Mesendoderm (in vitro differentiated cells): ENCODE results near the gene ZNF764.

Experiments used
- DNase-seq: peaks from one replicate; pipeline ENCODE4 v3.0.0; 2013
- H2AK5ac ChIP-seq: 2 replicates; pipeline ENCODE4 v1.6.1; 2013; ENCODE audit warnings: low read length, inconsistent platforms
- H2BK120ac ChIP-seq: 2 replicates; pipeline ENCODE4 v1.6.1; 2013; ENCODE audit warnings: low read depth, mild to moderate bottlenecking, low read length, moderate library complexity, mixed read lengths
- H2BK15ac ChIP-seq: replicated peaks from 2 replicates; pipeline ENCODE4 v1.6.1; 2013; ENCODE audit warnings: low read depth, mild to moderate bottlenecking, moderate library complexity
- H2BK5ac ChIP-seq: 2 replicates; pipeline ENCODE4 v1.6.1; 2013; ENCODE audit warnings: low read length, inconsistent platforms
- H3K18ac ChIP-seq: 2 replicates; pipeline ENCODE4 v1.6.1; 2013; ENCODE audit warnings: mild to moderate bottlenecking, low read length, mixed read lengths
- H3K23ac ChIP-seq: one replicate; pipeline ENCODE4 v1.6.1; 2013; ENCODE audit warnings: low read length
- H3K27ac ChIP-seq: 2 replicates; pipeline ENCODE4 v1.5.1; 2013; ENCODE audit warnings: low read depth, mild to moderate bottlenecking, inconsistent platforms, low read length, moderate library complexity
- H3K27me3 ChIP-seq: 2 replicates; pipeline ENCODE4 v1.6.1; 2013; ENCODE audit warnings: low read length, control low read depth, mild to moderate bottlenecking, inconsistent platforms; ENCODE audit not compliant: insufficient read depth, poor library complexity
- H3K36me3 ChIP-seq: 2 replicates; pipeline ENCODE4 v1.6.1; 2013; ENCODE audit warnings: low read length, inconsistent platforms; ENCODE audit not compliant: control insufficient read depth, insufficient read depth
- H3K4ac ChIP-seq: one replicate; pipeline ENCODE4 v1.6.1; 2013; ENCODE audit warnings: low read depth, mild to moderate bottlenecking, low read length, moderate library complexity
- H3K4me1 ChIP-seq: 2 replicates; pipeline ENCODE4 v1.6.1; 2013; ENCODE audit warnings: low read depth, low read length, inconsistent platforms; ENCODE audit not compliant: control insufficient read depth
- H3K4me2 ChIP-seq: 2 replicates; pipeline ENCODE4 v1.6.1; 2013; ENCODE audit warnings: low read length
- H3K4me3 ChIP-seq: 2 replicates; pipeline ENCODE4 v1.5.1; 2013; ENCODE audit warnings: mild to moderate bottlenecking, low read length
- H3K56ac ChIP-seq: one replicate; pipeline ENCODE4 v1.6.1; 2013; ENCODE audit warnings: low read length
- H3K79me1 ChIP-seq: 2 replicates; pipeline ENCODE4 v1.6.1; 2013; ENCODE audit warnings: low read length, inconsistent platforms
- H3K79me2 ChIP-seq: 2 replicates; pipeline ENCODE4 v1.6.1; 2013; ENCODE audit warnings: mild to moderate bottlenecking, low read length; ENCODE audit not compliant: control insufficient read depth, insufficient read depth
- H3K9ac ChIP-seq: 2 replicates; pipeline ENCODE4 v1.6.1; 2013; ENCODE audit warnings: low read length, inconsistent platforms
- H4K5ac ChIP-seq: one replicate; pipeline ENCODE4 v1.6.1; 2013; ENCODE audit warnings: low read length
- H4K8ac ChIP-seq: one replicate; pipeline ENCODE4 v1.6.1; 2013; ENCODE audit warnings: low read depth, mild to moderate bottlenecking, control low read depth, low read length, moderate library complexity
- WGBS: extraction: QIAGEN DNeasy Blood & Tissue Kit; methylation state at CpG from one replicate; pipeline ENCODE4 v1.1.7; 2013; ENCODE audit warnings: low lambda C conversion rate, missing lambda C conversion rate; ENCODE audit not compliant: insufficient coverage; ENCODE audit errors: extremely low coverage; 5-methylcytosine and 5-hydroxymethylcytosine counted together

ZNF764 gene

GRCh38 chr16:30556125-30556473 is 2.1 kb downstream of the ZNF764 start:
- H3K4ac ChIP-seq: no peak overlapping the region
- peaks cover 5% of the 10 kb centered on the region for H3K79me1 ChIP-seq
- no peaks in the 10 kb centered on the region for H3K27me3 ChIP-seq
- H3K56ac ChIP-seq: peak overlapping the region; percentile 17
- no peak overlapping the region for H3K4me2 ChIP-seq
- H4K8ac ChIP-seq: no peak overlapping the region
- no peak overlapping the region for H3K23ac ChIP-seq
- no peaks in the 10 kb centered on the region for H3K4me1 ChIP-seq
- H3K36me3 ChIP-seq: no peaks in the 10 kb centered on the region
- H3K18ac ChIP-seq: no peak overlapping the region
- H2AK5ac ChIP-seq: no peak overlapping the region
- H2BK120ac ChIP-seq: no peak overlapping the region
- no peaks in the 10 kb centered on the region for H3K79me2 ChIP-seq
- H3K27ac ChIP-seq: no peak overlapping the region
- H3K9ac ChIP-seq: no peak overlapping the region
- DNase-seq: no peak
- H2BK15ac ChIP-seq: no peak overlapping the region
- no CpG with 5 or more reads among the region's 10 CpGs for WGBS
- no peak overlapping the region for H4K5ac ChIP-seq
- H3K4me3 ChIP-seq: no peak overlapping the region
- H2BK5ac ChIP-seq: no peak overlapping the region

DNA sequence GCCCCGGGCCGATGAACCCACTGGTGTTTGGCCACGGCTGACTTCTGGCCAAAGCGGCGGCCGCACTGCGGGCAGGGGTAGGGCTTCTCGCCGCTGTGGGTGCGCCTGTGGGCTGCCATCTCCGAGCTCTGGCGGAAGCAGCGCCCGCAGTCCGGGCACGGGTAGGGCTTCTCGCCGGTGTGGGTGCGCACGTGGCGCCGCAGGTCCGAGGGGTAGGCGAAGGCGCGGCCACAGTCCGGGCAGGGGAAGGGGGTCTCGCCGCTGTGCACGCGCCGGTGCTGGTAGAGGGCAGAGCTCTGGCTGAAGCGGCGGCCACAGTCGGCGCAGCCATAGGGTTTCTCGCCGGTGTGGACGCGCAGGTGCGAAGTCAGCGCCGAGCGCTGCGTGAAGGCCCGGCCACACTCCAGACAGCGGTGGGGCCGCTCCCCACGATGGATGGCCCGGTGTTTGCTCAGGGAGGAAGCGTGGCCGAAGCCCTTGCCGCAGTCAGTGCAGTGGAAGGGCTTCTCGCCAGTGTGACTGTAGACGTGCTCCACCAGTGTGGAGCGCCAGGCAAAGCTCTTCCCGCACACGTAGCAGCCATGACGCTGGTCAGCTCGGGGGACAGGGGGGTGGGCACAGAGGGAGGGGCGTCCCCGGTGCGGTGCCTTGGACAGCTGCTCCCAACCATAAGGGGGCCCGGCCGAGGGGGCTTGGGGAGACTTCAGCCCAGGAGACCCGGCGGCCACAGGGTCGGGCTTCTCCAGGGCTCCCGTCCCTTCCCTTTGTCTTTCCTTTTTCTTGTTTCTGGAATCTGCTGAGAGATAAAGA is 2.7 kb downstream of the ZNF764 start:
- H3K27ac ChIP-seq: no peak overlapping the region
- no peak for DNase-seq
- no peak overlapping the region for H3K56ac ChIP-seq
- no peaks in the 10 kb centered on the region for H3K79me2 ChIP-seq
- no peak overlapping the region for H3K23ac ChIP-seq
- H3K4me1 ChIP-seq: no peaks in the 10 kb centered on the region
- H3K4me2 ChIP-seq: no peak overlapping the region
- no peak overlapping the region for H4K5ac ChIP-seq
- H3K79me1 ChIP-seq: peaks cover 5% of the 10 kb centered on the region
- no CpG with 5 or more reads among the region's 69 CpGs for WGBS
- no peak overlapping the region for H2BK15ac ChIP-seq
- H3K18ac ChIP-seq: no peak overlapping the region
- no peak overlapping the region for H3K9ac ChIP-seq
- H3K27me3 ChIP-seq: no peaks in the 10 kb centered on the region
- H3K4ac ChIP-seq: no peak overlapping the region
- no peak overlapping the region for H3K4me3 ChIP-seq
- no peak overlapping the region for H2AK5ac ChIP-seq
- no peak overlapping the region for H2BK5ac ChIP-seq
- no peak overlapping the region for H4K8ac ChIP-seq
- H2BK120ac ChIP-seq: no peak overlapping the region
- no peaks in the 10 kb centered on the region for H3K36me3 ChIP-seq

DNA sequence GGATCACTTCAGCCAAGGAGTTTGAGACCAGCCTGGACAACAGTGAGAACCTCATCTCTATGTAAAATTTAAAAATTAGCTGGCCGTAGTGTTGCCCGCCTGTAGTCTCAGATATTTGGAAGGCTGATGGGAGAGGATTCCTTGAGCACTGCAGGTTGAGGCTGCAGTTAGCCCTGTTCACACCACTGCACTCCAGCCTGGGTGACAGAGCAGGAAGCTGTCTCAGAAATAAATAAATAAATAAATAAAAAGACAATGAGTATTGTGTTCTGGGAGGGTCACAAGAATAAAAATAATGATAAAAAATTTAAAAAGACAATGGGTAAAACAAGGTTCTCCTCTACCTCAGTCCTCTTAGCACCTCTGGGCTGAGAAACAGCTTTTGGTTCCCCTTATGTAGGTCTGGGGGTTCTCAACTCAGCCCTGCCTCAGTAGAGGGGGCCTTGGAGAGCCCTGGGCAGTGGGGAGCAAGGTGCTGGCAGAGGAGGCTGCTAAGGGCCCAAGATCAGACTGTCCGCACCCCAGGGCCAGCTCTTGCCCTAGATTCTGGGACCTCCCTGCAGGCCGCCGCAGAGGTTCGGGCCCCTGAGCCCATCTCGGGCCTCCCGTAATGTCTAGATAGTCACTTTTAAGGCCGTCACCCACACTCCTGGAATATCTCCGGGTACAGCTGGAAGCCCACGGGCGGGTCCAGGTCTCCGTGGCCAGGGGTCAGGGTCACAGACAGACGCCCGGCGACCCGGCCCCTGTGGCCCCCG is 3.4 kb downstream of the ZNF764 start:
- no peak for DNase-seq
- Histone ChIP-seq H3K36me3 (no peaks in the 10 kb centered on the region), H4K8ac (no peak overlapping the region), H2BK120ac (no peak overlapping the region), H3K4me1 (no peaks in the 10 kb centered on the region), H3K79me2 (no peaks in the 10 kb centered on the region), H3K4me3 (no peak overlapping the region), H3K9ac (no peak overlapping the region), H3K56ac (no peak overlapping the region), H2BK15ac (no peak overlapping the region), H3K4ac (no peak overlapping the region), H3K27me3 (no peaks in the 10 kb centered on the region), H3K18ac (no peak overlapping the region), H3K4me2 (no peak overlapping the region), H3K27ac (no peak overlapping the region), H2BK5ac (no peak overlapping the region), H3K23ac (no peak overlapping the region), H3K79me1 (peaks cover 5% of the 10 kb centered on the region), H2AK5ac (no peak overlapping the region), H4K5ac (no peak overlapping the region)
- WGBS: no CpG with 5 or more reads among the region's 18 CpGs

DNA sequence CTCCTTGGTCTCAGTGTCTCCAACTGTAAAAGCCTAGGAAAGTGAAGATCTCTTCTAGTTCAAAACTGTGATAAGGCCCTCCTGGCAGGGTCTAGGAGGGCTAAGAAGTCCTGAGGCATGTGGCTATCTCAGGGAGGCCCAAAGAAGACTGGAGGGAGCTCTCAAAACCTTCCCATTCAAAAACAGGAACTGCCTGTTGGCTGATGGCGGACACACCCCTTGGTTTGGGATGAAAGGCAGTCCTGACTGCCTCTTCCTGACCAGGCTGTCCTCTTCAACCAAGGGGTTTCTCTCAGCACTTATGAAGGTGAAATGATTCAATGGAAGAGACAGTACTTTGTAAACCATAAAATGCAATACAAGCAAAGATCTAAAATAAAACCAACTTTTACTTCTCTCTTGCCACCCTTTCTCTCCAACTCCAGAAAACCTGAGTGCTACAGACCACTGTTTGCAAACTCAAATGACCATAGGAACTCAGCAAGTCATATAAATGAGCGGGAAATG is 4.7 kb downstream of the ZNF764 start:
- no CpG with 5 or more reads among the region's 2 CpGs for WGBS

GRCh38 chr16:30552956-30553355 is 5.2 kb downstream of the ZNF764 start:
- no peaks in the 10 kb centered on the region for H3K27me3 ChIP-seq
- H3K4me1 ChIP-seq: peaks cover 9% of the 10 kb centered on the region
- H2AK5ac ChIP-seq: no peak overlapping the region
- no peak overlapping the region for H3K4me2 ChIP-seq
- no peak overlapping the region for H3K9ac ChIP-seq
- no peak overlapping the region for H3K23ac ChIP-seq
- no CpG with 5 or more reads among the region's 4 CpGs for WGBS
- no peak overlapping the region for H3K56ac ChIP-seq
- no peak overlapping the region for H2BK120ac ChIP-seq
- H3K18ac ChIP-seq: no peak overlapping the region
- H3K27ac ChIP-seq: no peak overlapping the region
- H3K4me3 ChIP-seq: no peak overlapping the region
- H3K79me1 ChIP-seq: peaks cover 5% of the 10 kb centered on the region
- no peak for DNase-seq
- H4K8ac ChIP-seq: no peak overlapping the region
- no peak overlapping the region for H4K5ac ChIP-seq
- H3K79me2 ChIP-seq: no peaks in the 10 kb centered on the region
- H2BK15ac ChIP-seq: no peak overlapping the region
- no peak overlapping the region for H3K4ac ChIP-seq
- no peak overlapping the region for H2BK5ac ChIP-seq
- H3K36me3 ChIP-seq: no peaks in the 10 kb centered on the region

More for the DNA sequence above, 4.7 kb downstream of the ZNF764 start:
- no peak overlapping the region for H3K23ac ChIP-seq
- no peak overlapping the region for H3K4ac ChIP-seq
- no peak overlapping the region for H2BK15ac ChIP-seq
- H2AK5ac ChIP-seq: no peak overlapping the region
- H2BK120ac ChIP-seq: no peak overlapping the region
- H3K18ac ChIP-seq: no peak overlapping the region
- no peak overlapping the region for H3K4me3 ChIP-seq
- no peak overlapping the region for H3K4me2 ChIP-seq
- H4K5ac ChIP-seq: no peak overlapping the region
- H3K36me3 ChIP-seq: no peaks in the 10 kb centered on the region
- H3K79me2 ChIP-seq: no peaks in the 10 kb centered on the region
- peaks cover 8% of the 10 kb centered on the region for H3K4me1 ChIP-seq
- no peak overlapping the region for H3K56ac ChIP-seq
- no peak overlapping the region for H2BK5ac ChIP-seq
- peaks cover 5% of the 10 kb centered on the region for H3K79me1 ChIP-seq
- no peak for DNase-seq
- no peaks in the 10 kb centered on the region for H3K27me3 ChIP-seq
- H4K8ac ChIP-seq: no peak overlapping the region
- no peak overlapping the region for H3K9ac ChIP-seq
- no peak overlapping the region for H3K27ac ChIP-seq
